ENCODE measurements around the gene TOM1L2. TPM values are rescaled to one million over a fixed set of nuclear protein-coding genes. Genes with fewer than 3 reads are reported as not detected.

TOM1L2 gene
- total and polyA plus RNA-seq, 2 of the 4 experiments (the other 2 are of a cell fraction) = 34.4 to 51.7 TPM

GRCh38 chr17:17844500-17844899 is 127.7 kb downstream of the TOM1L2 start:
- POLR2A ChIA-PET (ENCODE audit: unreplicated experiment) = no interaction called here
- dilution Hi-C loops (cut with HindIII; ENCODE audit: low sequenced_read_pairs, unreplicated experiment) = no loop called here

More at GRCh38 chr17:17844500-17844899, 127.7 kb downstream of the TOM1L2 start:
- Histone ChIP-seq H2AFZ (replicated peaks; ENCODE audit: low read length, poor library complexity) (no peak overlapping the region), H3K36me3 (ENCODE audit: control insufficient read depth, insufficient read depth, low read length) (peaks cover 11% of the 10 kb centered on the region; the same call in 1 of the 2 replicates), H3K56ac (ENCODE audit: extremely low read depth, insufficient read depth, low read length) (no peak overlapping the region), H2BK20ac (ENCODE audit: low read depth, low read length) (no peak overlapping the region), H3K27ac (ENCODE audit: insufficient read depth, low read length) (no peak overlapping the region), H2AK5ac (ENCODE audit: low read depth, low read length) (no peak overlapping the region), H3K23ac (ENCODE audit: low read depth, low read length) (no peak overlapping the region), H3K9ac (ENCODE audit: low read depth, low read length) (no peak overlapping the region), H3K79me1 (ENCODE audit: low read depth in 1 of 2, low read length in 2 of 2) (0 out of 4 replicates have a peak, but pooled peaks cover 0 to 4% of the 10 kb centered on the region in 2 experiments), H2AK9ac (replicated peaks; ENCODE audit: low read depth, low read length, poor library complexity) (no peak overlapping the region), H3K4ac (ENCODE audit: low read depth, low read length) (no peak overlapping the region), H3K9me3 (ENCODE audit: control insufficient read depth, insufficient read depth, low read length) (no peaks in the 10 kb centered on the region), H2BK120ac (ENCODE audit: low read depth, low read length) (no peak overlapping the region), H4K91ac (ENCODE audit: insufficient read depth, low read depth, low read length) (no peak overlapping the region), H4K8ac (ENCODE audit: low read depth in 2 of 2, low read length in 2 of 2) (no peak overlapping the region), H4K20me1 (ENCODE audit: insufficient read depth, low read length) (no peaks in the 10 kb centered on the region), H3K14ac (replicated peaks; ENCODE audit: low read depth, low read length) (no peak overlapping the region), H3K27me3 (ENCODE audit: control insufficient read depth, insufficient read depth, low read length) (no peaks in the 10 kb centered on the region), H3K4me3 (ENCODE audit: insufficient read depth, low read depth, low read length) (no peak overlapping the region), H4K5ac (ENCODE audit: low read depth, low read length) (no peak overlapping the region), H2BK5ac (ENCODE audit: low read depth, low read length, poor library complexity, severe bottlenecking) (no peak overlapping the region), H3K4me2 (ENCODE audit: low read depth, low read length) (no peak overlapping the region), H2BK15ac (ENCODE audit: low read depth, low read length) (no peak overlapping the region), H3K18ac (ENCODE audit: low read depth, low read length) (no peak overlapping the region), H3K4me1 (ENCODE audit: control insufficient read depth, insufficient read depth, low read length) (peaks cover 12% of the 10 kb centered on the region), H3K9me1 (ENCODE audit: insufficient read depth, low read length) (peaks cover 14% of the 10 kb centered on the region)
- in situ Hi-C loops (cut with MboI; ENCODE audit: low sequenced_read_pairs) = no loop called here
- BruUV-seq (replicated peaks) = no TSS peak
- intact Hi-C loops (cut with micrococcal nuclease) = no loop called here
- 82% methylated on average over 2 of the region's 6 CpGs; no CpG with 5 or more reads in 1 of the 2 experiments for WGBS, 2 experiments (ENCODE audit: extremely low coverage in 2 of 2, insufficient read length in 1 of 2)
- CTCF ChIA-PET = no interaction called here
- ATAC-seq (ENCODE audit: low read depth) (no peak), DNase-seq (no peak)
- TF ChIP-seq USF2 (IDR thresholded peaks at IDR 0.05; ENCODE audit: low read depth, low read length) = no peak
- TF ChIP-seq CHD1 (IDR thresholded peaks at IDR 0.05; ENCODE audit: low read depth, low read length) = no peak
- no peak for TF ChIP-seq BHLHE40 (IDR thresholded peaks at IDR 0.05; ENCODE audit: low read depth, low read length)
- no peak for TF ChIP-seq RCOR1 (IDR thresholded peaks at IDR 0.05; ENCODE audit: insufficient replicate concordance, low read length)
- no peak for TF ChIP-seq FOS (IDR thresholded peaks at IDR 0.05; ENCODE audit: low read depth, low read length)
- no peak for TF ChIP-seq MAFK (IDR thresholded peaks at IDR 0.05; ENCODE audit: low read depth, low read length)
- no peak for TF ChIP-seq ELK1 (IDR thresholded peaks at IDR 0.05; ENCODE audit: borderline replicate concordance, low read depth, low read length)

Data from IMR-90 (cell line).